ENCODE data around the gene RPS23. TPM values are rescaled to one million over a fixed set of nuclear protein-coding genes. Genes with fewer than 3 reads are reported as not detected.

Gene RPS23
- total RNA-seq, 1 donor = 2,597 TPM

Small RNA genes lying within 50 kb of the gene (small RNA-seq; reads per million reads assigned to genes)
- not detected for gene AC010598.1
